ENCODE results near the gene PPIG.
"Not testable (repeated sequence)": the region's sequence is repeated elsewhere in the genome, so short reads cannot be mapped to it uniquely, and the experiment has no call there.

PPIG gene

DNA sequence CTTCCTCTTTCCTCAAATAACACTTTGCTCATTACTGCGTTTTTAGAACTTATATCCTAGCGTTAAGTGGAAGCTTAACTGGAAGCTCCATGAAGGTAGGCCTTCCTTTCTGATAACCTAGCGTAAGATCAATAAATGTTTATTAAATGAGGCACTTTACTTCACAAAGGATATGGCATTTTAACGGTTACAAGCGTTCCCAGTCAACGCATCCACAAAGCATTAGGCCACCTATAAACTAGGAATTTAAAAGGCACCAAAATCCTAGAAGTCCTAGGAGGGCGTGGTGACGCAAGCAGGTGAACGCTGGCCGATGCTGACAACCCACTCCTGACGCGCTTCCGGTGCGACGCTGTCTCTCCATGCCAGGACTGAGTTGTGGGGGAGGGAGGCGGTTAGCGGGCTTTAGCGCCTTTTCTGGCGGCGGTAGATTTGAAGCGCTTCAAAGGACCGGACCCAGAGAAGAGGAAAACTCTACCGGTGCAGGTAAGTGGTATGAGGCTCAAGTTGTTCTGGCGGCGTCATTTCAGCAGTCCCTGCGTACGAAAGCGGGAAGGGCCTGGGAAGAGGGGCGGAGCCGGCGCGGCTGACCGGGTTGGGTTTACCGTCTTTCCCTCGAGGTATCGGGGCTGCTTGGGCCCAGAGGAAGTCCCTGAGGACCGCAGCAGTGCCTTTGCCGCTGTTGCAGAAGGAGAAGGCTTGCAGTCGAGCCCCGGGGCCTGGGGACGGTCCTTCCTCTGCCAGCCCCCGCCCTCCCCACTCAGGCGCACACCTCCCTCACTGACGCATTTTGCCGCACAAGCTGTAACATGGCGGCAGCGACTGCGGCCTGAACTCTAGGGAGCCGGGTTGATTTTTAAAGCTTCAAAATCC, at the start of gene PPIG:
TSS of gene PPIG (plus strand) at position 347 of the 873 bp plus-strand sequence. CDS start 19,691 bp downstream, outside the sequence.
- peak; percentile 75 for DNase-seq (ENCODE audit: low read depth)

DNA sequence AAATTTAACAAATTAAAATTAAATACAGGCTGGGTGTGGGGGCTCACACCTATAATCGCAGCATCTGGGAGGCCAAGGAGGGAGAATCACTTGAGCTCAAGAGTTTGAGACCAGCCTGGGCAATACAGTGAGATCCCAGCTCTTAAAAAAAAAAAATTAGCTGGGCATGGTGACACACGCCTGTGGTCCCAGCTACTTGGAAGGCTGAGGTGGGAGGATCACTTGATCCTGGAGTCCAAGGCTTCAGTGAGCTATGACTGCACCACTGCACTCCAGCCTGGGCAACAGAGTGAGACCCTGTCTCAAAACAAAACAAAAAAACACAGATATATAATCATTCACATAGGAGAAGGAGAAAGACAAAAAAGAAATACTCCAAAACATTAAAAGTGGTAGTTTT, 44.7 kb upstream of the PPIG start:
- not testable (repeated sequence) for DNase-seq (ENCODE audit: low read depth)

DNA sequence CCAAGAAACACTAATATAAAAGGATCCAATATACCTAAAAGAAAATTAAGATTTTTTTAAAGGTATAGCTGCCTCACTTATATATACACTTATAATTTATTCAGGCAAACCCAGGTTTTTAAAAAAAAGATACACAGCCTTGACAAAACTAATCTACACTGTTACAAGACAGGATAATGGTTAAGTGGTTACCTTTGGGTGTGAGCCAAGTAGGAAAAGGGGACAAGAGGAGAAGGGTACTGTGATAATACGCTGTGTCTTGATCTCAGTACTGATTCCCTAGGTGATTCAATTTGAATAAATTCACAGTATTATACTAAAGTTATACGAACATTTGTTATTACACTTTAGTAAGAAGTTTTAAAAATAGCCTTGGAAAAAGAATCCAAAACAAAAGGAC, 44.0 kb upstream of the PPIG start:
- DNase-seq (ENCODE audit: low read depth) = no peak

- no peak for DNase-seq (ENCODE audit: low read depth)
These were observed 41.7 kb upstream of the PPIG start for GRCh38 chr2:169542433-169542832.

DNA sequence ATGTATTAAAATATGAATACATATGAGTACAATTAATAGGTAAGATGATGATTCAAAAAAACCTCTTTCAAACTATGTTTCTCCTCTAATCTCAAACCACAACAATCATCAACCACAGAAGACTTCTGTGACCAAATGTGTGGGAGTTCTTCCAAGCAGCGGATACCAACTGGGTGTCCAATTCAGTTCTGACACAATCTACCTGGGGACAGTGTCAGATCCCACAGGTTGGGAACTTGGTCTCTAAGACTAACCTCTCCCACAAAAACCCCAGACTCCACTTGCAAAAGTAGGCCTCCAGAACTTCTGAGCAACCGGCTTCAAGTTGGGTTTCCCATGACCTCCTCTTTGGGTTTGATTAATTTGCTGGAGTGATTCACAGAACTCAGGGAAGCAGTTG, 37.4 kb upstream of the PPIG start:
- DNase-seq (ENCODE audit: low read depth) = no peak

DNA sequence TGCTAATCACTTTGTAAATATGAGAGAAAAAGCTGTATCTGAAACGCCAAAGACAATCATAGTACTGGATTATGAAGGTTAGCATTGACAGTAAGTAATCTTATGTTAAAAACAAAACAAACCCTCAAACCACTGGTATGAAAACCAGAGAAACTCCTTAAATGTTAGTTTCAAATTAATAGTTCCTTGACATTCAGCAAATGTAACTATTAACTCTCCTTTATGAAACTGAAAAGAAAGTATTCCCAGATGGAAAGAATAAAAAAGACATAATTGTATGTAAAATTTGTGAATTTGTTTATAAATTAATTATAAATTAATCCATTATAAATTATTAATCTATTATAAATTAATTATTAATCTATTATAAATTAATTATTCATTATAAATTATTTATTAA, 22.8 kb upstream of the PPIG start:
- no peak for DNase-seq (ENCODE audit: low read depth)

GRCh38 chr2:169562084-169562483, 22.1 kb upstream of the PPIG start:
- DNase-seq (ENCODE audit: low read depth) = not testable (repeated sequence)

- no peak for DNase-seq (ENCODE audit: low read depth)
These were observed 21.6 kb upstream of the PPIG start for GRCh38 chr2:169562519-169562918.

DNA sequence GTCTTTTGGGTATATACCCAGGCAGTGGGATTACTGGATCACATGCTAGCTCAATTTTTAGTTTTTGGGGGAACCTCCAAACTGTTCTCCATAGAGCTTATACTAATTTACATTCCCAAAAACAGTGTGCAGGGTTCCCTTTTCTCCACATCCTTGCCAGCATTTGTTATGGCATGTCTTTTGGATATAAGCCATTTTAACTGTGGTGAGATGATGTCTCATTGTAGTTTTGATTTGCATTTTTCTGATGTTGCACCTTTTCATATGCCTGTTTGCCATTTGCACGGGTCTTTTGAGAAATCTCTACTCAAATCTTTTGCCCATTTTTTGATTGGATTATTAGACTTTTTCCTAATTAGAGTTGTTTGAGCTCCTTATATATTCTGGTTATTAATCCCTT, 18.5 kb upstream of the PPIG start:
- DNase-seq (ENCODE audit: low read depth) = no peak

DNA sequence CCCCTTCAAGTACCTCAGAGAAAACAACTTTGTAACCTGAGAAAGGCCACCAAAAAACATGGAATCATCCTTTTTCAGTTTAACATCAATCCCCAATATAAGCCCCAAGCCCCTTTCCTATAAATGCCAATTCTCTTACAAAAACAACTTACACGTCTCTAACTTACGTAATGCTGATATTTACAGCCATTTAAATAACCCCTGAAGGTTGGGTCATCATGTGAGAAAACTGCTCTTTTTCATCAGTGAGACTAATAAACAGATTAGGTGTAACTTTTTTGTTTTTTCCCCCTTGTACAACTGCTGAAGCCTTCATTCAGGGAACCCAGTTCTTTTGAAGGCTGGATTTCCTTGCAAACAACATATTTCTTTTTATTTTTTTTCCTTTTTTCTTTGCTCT, 14.2 kb upstream of the PPIG start:
- DNase-seq (ENCODE audit: low read depth) = no peak

- DNase-seq (ENCODE audit: low read depth) = not testable (repeated sequence)
These were observed 13.4 kb upstream of the PPIG start for GRCh38 chr2:169570752-169571151.

- no peak for DNase-seq (ENCODE audit: low read depth)
These were observed 12.6 kb upstream of the PPIG start for GRCh38 chr2:169571571-169571970.

- DNase-seq (ENCODE audit: low read depth) = no peak
These were observed 12.0 kb upstream of the PPIG start for GRCh38 chr2:169572189-169572588.

GRCh38 chr2:169572821-169573159, 11.4 kb upstream of the PPIG start:
- DNase-seq (ENCODE audit: low read depth) = no peak

DNA sequence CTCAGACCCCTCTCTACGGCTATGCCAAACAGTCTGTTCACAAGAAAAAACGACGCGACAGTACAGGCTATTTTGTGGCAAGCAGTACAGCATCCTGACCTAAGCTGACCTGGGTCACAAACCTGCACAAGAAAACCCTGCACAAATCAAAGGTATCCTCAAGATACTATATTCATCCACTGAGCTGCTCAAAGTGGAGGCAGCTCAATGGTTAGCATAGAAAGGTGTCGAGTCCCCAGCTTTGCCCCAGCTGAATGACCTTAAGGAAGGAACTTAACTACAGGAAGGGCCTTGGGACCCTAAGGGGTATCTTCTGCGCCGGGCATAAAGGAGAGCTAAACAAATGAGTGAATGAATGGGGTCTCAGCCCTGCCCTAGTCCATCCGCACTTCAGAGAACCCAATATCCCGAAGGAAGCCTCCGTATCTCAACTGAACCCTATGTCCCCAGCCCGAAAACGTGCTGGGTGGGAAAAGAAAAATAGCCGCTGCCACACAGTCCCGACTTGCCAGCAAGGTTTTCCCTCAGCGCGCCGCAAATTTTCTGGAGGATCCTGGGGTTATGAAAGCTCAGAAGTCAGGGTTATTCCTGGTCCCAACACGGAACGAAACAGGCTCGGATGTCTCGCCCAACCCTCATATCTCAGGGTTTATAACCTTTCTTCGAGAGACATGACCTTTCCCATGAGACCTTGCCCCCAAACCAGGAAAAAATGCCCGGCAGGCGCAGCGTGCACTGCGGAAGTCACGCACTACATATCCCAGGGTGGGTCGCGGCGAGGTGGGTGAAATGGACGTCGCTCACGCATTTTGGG, 10.8 kb upstream of the PPIG start, which contains the start of gene FASTKD1:
TSS of gene FASTKD1 (minus strand) at position 706 of the 814 bp plus-strand sequence. CDS start 1,836 bp downstream, outside the sequence.
- DNase-seq (ENCODE audit: low read depth) = peak; percentile 65

DNA sequence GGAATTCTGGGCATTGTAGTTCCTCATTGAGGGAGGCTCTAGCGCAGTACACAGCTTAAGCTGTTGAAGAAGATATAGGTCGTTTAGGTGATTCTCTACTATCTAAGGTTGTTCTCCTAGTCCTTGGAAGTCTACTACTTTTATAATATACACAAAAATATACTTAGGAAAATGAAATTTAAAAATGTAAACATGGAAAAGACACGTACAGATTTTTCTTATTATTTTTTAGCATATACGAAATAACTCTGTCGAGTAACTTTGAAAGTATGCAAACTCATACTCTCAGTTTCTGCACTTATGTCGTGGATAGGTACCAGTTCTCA, 10.2 kb upstream of the PPIG start:
- no peak for DNase-seq (ENCODE audit: low read depth)

DNA sequence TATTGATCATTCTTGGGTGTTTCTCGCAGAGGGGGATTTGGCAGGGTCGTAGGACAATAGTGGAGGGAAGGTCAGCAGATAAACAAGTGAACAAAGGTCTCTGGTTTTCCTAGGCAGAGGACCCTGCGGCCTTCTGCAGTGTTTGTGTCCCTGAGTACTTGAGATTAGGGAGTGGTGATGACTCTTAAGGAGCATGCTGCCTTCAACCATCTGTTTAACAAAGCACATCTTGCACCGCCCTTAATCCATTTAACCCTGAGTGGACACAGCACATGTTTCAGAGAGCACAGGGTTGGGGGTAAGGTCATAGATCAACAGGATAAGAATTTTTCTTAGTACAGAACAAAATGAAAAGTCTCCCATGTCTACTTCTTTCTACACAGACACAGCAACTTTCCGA, 9.6 kb upstream of the PPIG start:
- not testable (repeated sequence) for DNase-seq (ENCODE audit: low read depth)

DNA sequence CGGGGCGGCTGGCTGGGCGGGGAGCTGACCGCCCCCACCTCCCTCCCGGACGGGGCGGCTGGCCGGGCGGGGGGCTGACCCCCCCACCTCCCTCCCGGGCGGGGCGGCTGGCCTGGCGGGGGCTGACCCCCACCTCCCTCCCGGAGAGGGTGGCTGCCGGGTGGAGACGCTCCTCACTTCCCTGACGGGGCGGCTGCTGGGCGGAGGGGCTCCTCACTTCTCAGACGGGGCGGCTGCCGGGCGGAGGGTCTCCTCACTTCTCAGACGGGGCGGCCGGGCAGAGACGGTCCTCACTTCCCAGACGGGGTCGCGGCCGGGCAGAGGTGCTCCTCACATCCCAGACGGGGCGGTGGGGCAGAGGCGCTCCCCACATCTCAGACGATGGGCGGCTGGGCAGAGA, 8.9 kb upstream of the PPIG start:
- not testable (repeated sequence) for DNase-seq (ENCODE audit: low read depth)

DNA sequence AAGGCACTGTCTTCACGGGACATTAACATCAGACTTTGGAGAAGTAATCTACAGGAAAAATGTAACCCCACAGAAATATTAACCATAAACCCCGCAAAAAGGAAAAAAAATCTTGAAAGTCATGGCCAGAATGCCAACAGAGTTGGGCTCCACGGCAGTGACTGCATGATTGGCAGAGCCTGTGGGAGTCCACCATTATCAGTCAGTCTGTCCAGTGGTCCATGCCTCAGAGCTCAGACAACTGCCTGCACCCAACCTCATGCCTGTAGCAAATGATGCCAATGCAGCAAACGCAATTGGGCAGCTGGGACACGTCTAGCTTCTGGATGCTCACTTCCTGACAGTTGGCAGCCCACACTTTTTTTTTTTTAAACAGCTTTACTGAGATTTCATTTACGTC, 5.1 kb upstream of the PPIG start:
- DNase-seq (ENCODE audit: low read depth) = no peak

- DNase-seq (ENCODE audit: low read depth) = not testable (repeated sequence)
These were observed 1.4 kb upstream of the PPIG start for GRCh38 chr2:169582552-169583266.

DNA sequence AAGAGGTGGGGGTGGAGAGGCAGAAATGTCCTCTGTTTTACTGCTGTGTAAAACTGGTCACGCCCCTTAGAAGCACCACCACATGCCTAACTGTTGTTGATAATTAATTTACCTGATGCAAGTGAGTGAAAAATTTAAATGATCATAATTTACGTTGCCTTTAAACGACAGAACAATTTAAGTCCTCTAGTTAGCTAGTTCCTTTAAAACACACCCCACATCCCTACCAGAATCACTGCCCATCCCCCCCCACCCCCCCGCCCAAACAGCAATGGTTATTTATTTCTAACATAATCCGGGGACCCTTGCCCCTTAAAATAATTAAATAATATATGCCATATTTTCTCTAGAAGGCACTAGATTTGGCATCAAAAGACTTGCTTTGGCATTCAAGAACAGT, 633 bp upstream of the PPIG start:
- no peak for DNase-seq (ENCODE audit: low read depth)

DNA sequence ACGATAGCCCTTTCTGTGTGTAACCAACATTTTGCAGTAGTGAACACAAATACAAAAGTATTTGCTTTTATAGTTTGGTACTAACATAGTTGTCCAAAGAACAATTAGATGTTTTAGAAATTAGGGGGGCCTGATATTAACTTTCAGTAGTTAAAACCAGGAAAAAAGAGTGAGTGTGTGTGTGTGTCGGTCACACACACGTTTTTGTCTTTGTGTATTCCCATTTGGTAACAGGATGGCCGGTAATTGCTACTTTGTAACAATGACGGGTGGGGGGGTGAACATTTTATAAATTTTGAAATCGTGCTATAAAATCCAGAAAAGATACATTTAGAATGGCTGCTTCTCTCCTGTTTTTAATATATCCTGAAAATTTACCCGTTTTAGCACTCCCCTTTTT, 1.5 kb downstream of the PPIG start:
- DNase-seq (ENCODE audit: low read depth) = no peak

GRCh38 chr2:169590804-169591203, 6.7 kb downstream of the PPIG start:
- DNase-seq (ENCODE audit: low read depth) = no peak

Measured in fibroblast of the conjunctiva (primary cell).